MCF 10A (cell line): ENCODE data around the gene KCNN1. TPM values are rescaled to one million over a fixed set of nuclear protein-coding genes. Genes with fewer than 3 reads are reported as not detected.

Source experiments
- BruUV-seq: library from RNA; stranded (reverse); fragments of 400-500 nt; replicated peaks from 2 replicates; lab custom pipeline; 2021; lab: Mats Ljungman, UMichigan
- CTCF ChIA-PET: fragments of 300-600 bp; sonication (Branson Sonifier 250); formaldehyde crosslinking; extraction: SDS; loops from one replicate; lab custom pipeline; 2021; ENCODE audit warnings: antibody characterized with exemption, inconsistent platforms; lab: Yijun Ruan, JAX
- POLR2A ChIA-PET: fragments of 300-600, 350-650 bp; sonication (Branson Sonifier 250); formaldehyde crosslinking; extraction: SDS; loops from one replicate; lab custom pipeline; 2020; ENCODE audit warnings: antibody characterized with exemption, inconsistent platforms; lab: Yijun Ruan, JAX
- DNase-seq: peaks from one replicate; pipeline ENCODE4 v3.0.0-alpha.2; 2018; ENCODE audit not compliant: unreplicated experiment
- H3K27ac Mint-ChIP-seq: one replicate; pipeline ENCODE4 v1.8.0; 2022; ENCODE audit warnings: mild to moderate bottlenecking, low read depth, mixed read lengths; ENCODE audit not compliant: unreplicated experiment
- H3K27me3 Mint-ChIP-seq: one replicate; pipeline ENCODE4 v1.8.0; 2022; ENCODE audit warnings: mixed read lengths; ENCODE audit not compliant: insufficient read depth, unreplicated experiment
- H3K36me3 Mint-ChIP-seq: one replicate; pipeline ENCODE4 v1.8.0; 2022; ENCODE audit warnings: mild to moderate bottlenecking, moderate library complexity, mixed read lengths; ENCODE audit not compliant: insufficient read depth, unreplicated experiment
- H3K4me1 Mint-ChIP-seq: one replicate; pipeline ENCODE4 v1.8.0; 2022; ENCODE audit warnings: mixed read lengths; ENCODE audit not compliant: insufficient read depth, unreplicated experiment
- H3K4me3 Mint-ChIP-seq: one replicate; pipeline ENCODE4 v1.8.0; 2022; ENCODE audit warnings: mild to moderate bottlenecking, moderate library complexity, mixed read lengths; ENCODE audit not compliant: unreplicated experiment
- H3K9me3 Mint-ChIP-seq: one replicate; pipeline ENCODE4 v1.8.0; 2022; ENCODE audit warnings: mixed read lengths; ENCODE audit not compliant: unreplicated experiment
- intact Hi-C: fragments of 100-400 bp; cut with micrococcal nuclease; formaldehyde crosslinking; loops from 2 replicates; pipeline ENCODE4 v1.14.1; 2022
- total RNA-seq: library from RNA; stranded (reverse); gene quantifications from 2 replicates; pipeline ENCODE4 v1.2.3, GENCODE V29; 2022
- TF ChIP-seq, protein P1 (sequence below): fragments of 200-600 bp; IDR thresholded peaks from one replicate; pipeline ENCODE4 v1.8.0; 2022; ENCODE audit warnings: antibody characterized with exemption, mild to moderate bottlenecking; ENCODE audit not compliant: unreplicated experiment

KCNN1 gene
- total RNA-seq, 1 experiment from 2014 or later, result not detected

DNA sequence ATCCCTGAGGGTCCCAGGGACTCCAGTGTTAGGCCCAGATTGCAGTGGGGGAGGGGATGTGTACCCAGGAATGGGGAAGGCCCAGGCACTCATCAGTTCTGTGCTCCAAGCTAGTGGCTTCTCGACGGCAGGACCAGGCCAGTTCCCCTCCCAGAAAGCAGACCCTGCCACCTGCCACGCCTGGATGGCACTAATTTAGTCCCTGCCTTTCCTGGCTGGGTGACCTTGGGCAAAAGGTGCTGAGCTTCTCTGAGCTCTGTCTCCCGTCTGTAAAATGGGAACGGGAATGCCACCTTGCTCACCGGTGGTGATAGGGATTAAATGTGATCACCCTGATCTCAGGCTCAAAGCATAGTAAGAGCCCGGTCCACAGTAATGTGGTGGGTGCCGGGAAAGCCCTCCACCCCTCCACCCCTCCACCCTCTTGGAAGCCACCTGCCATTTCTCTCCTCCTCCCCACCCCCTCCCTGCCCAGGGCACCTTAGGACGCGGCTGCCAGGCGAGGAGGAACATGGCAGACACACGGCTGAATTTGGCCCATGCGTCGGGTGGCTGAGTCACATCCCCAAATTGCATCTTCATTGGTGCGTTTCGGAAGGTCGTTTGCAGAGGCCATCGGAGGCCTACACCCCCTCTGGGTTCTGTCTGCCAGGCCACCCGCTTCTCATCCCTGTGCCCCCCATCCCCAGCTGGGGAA is 2.3 kb downstream of the KCNN1 start:
- ChIA-PET POLR2A (no interaction called here), CTCF (interaction anchor here (1.6 kb wide), 1 partner anchor 31 kb away, joined by 4 read pairs; no protein-coding TSS in a partner anchor)
- H3K36me3 Mint-ChIP-seq, result no peaks in the 10 kb centered on the region
- no TSS peak for BruUV-seq
- DNase-seq, result no peak
- no peak overlapping the region for H3K4me3 Mint-ChIP-seq
- H3K9me3 Mint-ChIP-seq, result no peaks in the 10 kb centered on the region
- intact Hi-C loops, result no loop called here
- H3K4me1 Mint-ChIP-seq, result no peaks in the 10 kb centered on the region
- peaks cover 36% of the 10 kb centered on the region for H3K27me3 Mint-ChIP-seq
- H3K27ac Mint-ChIP-seq, result no peak overlapping the region
- TF ChIP-seq, protein P1, sequence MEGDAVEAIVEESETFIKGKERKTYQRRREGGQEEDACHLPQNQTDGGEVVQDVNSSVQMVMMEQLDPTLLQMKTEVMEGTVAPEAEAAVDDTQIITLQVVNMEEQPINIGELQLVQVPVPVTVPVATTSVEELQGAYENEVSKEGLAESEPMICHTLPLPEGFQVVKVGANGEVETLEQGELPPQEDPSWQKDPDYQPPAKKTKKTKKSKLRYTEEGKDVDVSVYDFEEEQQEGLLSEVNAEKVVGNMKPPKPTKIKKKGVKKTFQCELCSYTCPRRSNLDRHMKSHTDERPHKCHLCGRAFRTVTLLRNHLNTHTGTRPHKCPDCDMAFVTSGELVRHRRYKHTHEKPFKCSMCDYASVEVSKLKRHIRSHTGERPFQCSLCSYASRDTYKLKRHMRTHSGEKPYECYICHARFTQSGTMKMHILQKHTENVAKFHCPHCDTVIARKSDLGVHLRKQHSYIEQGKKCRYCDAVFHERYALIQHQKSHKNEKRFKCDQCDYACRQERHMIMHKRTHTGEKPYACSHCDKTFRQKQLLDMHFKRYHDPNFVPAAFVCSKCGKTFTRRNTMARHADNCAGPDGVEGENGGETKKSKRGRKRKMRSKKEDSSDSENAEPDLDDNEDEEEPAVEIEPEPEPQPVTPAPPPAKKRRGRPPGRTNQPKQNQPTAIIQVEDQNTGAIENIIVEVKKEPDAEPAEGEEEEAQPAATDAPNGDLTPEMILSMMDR, result no peak

- Mint-ChIP-seq H3K9me3 (no peaks in the 10 kb centered on the region), H3K4me1 (no peaks in the 10 kb centered on the region), H3K27me3 (peaks cover 6% of the 10 kb centered on the region), H3K4me3 (no peak overlapping the region), H3K27ac (no peak overlapping the region), H3K36me3 (no peaks in the 10 kb centered on the region)
- TF ChIP-seq, protein P1, result no peak
- intact Hi-C loops, result no loop called here
- ChIA-PET POLR2A (no interaction called here), CTCF (interaction anchor here (0.7 to 1.2 kb wide), 2 partner anchors 23 to 261 kb away, joined by 3 to 5 read pairs; no protein-coding TSS in a partner anchor)
- no peak for DNase-seq
- no TSS peak for BruUV-seq
These were observed 5.3 kb downstream of the KCNN1 start for GRCh38 chr19:17972230-17972629.

DNA sequence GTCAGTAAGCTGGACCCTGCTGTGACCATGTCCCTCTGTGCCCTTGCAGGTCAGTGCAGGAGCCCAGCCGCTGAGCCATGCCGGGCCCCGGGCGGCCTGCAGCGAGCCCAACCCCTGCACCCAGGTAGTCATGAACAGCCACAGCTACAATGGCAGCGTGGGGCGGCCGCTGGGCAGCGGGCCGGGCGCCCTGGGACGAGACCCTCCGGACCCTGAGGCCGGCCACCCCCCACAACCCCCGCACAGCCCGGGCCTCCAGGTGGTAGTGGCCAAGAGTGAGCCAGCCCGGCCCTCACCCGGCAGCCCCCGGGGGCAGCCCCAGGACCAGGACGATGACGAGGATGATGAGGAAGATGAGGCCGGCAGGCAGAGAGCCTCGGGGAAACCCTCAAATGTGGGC is 6.9 kb downstream of the KCNN1 start:
- BruUV-seq, result no TSS peak
- TF ChIP-seq, protein P1, result no peak

DNA sequence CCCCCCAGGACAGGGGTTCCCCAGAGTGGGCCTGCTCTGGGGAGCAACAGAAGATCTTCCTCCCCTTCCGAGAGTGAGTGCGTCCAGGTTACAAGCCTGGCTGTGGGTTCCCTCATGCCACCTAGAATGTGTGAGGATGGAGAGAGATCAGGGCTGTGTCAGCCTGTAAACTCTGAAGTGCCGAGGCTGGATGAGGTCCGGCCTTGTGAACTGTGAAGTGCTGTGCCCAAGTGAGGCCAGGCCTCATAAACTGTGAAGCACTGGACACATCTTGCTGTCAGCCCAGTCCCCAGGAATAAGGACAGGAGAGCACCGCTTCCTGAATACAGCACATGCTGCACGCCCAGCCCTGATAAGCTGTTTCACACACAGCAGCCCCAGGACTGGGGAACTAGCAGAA is 7.6 kb downstream of the KCNN1 start:
- Mint-ChIP-seq H3K27ac (no peak overlapping the region), H3K27me3 (no peaks in the 10 kb centered on the region), H3K4me1 (no peaks in the 10 kb centered on the region), H3K9me3 (no peaks in the 10 kb centered on the region), H3K36me3 (no peaks in the 10 kb centered on the region), H3K4me3 (no peak overlapping the region)
- TF ChIP-seq, protein P1, result no peak
- intact Hi-C loops, result no loop called here
- CTCF ChIA-PET, result interaction anchor here (0.6 kb wide), 2 partner anchors 191 to 769 kb away, joined by 3 read pairs; no protein-coding TSS in a partner anchor
- DNase-seq, result no peak
- POLR2A ChIA-PET, result interaction anchor here (0.9 to 1.2 kb wide), 2 partner anchors 10 to 31 kb away, joined by 3 read pairs; no protein-coding TSS in a partner anchor
- BruUV-seq, result no TSS peak

More for the DNA sequence above, 6.9 kb downstream of the KCNN1 start:
- intact Hi-C loops, result no loop called here
- H3K4me3 Mint-ChIP-seq, result no peak overlapping the region
- ChIA-PET CTCF (no interaction called here), POLR2A (no interaction called here)
- H3K9me3 Mint-ChIP-seq, result no peaks in the 10 kb centered on the region
- no peaks in the 10 kb centered on the region for H3K4me1 Mint-ChIP-seq
- no peaks in the 10 kb centered on the region for H3K27me3 Mint-ChIP-seq
- no peaks in the 10 kb centered on the region for H3K36me3 Mint-ChIP-seq
- H3K27ac Mint-ChIP-seq, result no peak overlapping the region
- no peak for DNase-seq
